HG03175 (cell line): Measurements from ENCODE around the gene ACER2.
"Not testable (repeated sequence)": the region's sequence is repeated elsewhere in the genome, so short reads cannot be mapped to it uniquely, and the experiment has no call there.

Source experiments
- ATAC-seq: cut with Tn5 transposase; IDR thresholded peaks from one replicate; pipeline ENCODE4 v1.9.1; 2021; ENCODE audit warnings: mild to moderate bottlenecking, moderate library complexity; ENCODE audit not compliant: unreplicated experiment

Gene ACER2

DNA sequence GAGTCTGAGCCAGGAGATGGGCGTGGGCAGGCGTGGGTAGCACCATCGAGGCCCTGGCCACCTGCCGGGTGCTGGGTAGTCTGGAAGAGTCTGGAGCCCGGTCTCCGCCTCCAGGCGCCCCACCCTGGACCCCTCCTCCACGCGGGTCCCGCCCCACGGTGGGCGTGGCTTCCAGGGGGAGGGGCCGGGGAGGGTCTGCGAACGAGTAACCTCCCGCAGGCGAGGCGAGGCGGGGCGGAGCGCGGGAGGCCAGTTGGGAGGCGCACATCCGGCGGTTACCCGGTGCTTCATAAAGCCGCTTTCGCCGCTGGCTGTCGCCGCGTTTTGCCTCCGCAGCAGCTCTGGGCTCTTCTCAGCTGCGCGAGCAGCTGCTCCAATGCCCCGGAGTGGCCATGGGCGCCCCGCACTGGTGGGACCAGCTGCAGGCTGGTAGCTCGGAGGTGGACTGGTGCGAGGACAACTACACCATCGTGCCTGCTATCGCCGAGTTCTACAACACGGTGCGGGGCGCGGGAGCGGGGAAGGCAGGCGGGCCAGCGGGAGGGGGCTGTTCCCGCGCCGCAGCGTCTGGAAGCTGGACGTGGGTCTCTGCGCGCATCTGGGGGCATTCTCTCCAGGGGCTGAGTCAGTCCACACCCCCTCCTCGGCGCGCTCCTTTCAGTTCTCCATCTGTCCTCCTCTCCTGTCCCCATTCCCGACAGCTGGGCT lies at the start of gene ACER2:
Gene ACER2 (plus strand): TSS at position 317 of the 708 bp plus-strand sequence. CDS start 76 bp downstream, at position 393.
- peak; percentile 91 for ATAC-seq

DNA sequence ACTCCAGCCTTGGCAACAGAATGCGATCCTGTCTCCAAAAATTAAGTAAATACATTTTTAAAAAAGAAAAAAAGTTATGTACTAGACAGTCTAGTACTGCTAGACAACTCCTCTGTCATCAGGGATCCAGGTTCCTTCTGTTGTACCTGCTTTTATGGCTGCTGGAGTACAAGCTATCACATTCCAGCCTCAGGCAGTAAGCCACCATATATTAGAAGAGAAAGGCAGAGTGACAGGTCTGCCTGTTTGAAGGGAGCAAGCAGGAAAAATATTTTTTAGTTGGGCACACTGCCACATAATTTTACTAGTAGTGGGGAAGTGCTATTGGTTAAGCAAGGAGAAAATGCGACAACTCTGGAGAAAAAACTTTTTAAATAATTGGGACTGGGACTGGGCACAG lies 39.7 kb upstream of the ACER2 start:
- ATAC-seq = no peak

DNA sequence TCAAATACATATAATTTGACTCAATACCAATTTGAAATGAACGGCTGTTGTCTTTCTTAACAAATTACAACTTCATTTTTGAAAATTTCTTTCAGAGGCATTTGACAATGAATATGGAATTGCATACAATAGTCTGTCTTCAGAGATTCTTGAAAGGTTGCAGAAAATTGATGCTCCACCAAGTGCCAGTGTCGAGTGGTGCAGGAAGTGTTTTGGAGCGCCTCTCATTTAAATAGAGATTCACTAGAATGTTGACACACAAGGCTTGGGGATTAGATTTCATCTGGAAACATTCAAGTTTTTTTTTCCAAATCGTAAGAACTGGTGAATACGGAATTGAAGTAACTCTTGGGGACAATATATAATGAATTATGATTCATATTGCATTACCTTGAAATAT lies 36.9 kb upstream of the ACER2 start:
- ATAC-seq = no peak

DNA sequence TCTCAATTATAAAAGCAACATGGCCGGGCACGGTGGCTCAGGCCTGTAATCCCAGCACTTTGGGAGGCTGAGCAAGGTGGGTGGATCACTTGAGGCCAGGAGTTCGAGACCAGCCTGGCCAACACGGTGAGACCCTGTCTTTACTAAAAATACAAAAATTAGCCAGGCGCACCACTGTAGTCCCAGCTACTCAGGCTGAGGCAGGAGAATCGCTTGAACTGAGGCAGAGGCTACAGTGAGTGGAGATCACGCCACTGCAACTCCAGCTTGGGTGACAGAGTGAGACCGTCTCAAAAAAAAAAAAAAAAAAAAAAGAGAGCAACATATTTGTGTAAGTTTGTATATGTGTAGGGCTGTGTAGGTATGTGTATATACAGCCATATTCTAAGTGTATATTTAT lies 36.2 kb upstream of the ACER2 start:
- ATAC-seq = no peak

DNA sequence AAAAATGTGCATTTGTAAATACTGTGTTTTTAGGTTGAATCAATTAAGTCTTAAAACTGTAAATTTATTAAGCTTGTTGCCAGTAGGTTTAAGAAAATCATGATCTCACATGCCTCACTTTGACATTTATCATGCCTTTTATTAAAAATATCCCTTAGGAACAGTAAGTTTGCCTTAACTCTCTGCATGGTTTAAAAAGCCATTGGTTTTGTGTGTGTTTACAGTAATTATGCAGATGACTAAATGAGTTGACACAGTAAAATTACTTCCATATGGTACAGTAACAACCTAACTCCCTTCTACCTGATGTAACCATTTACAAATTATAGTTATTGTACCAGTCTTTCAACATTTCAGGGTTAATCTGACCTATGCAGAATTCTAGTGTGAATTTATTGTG lies 35.3 kb upstream of the ACER2 start:
- no peak for ATAC-seq

DNA sequence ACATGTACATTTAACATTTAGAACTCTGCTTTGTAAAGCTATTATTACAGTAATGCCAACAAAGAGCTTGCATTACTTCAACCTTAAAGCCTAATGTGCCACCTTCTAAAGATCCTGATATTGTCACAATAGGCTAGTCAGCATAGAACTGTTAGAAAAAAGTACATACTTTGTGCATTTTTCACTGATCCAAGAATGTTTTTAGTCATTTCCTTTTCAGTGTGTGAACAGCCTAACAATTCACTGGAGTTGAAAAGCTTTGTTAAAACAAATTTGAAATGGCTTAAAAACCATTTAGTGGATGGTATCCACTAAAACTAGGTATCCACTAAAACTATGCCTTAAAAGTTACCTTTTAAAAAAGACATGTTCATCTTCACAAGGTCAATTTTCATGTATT lies 33.3 kb upstream of the ACER2 start:
- no peak for ATAC-seq

DNA sequence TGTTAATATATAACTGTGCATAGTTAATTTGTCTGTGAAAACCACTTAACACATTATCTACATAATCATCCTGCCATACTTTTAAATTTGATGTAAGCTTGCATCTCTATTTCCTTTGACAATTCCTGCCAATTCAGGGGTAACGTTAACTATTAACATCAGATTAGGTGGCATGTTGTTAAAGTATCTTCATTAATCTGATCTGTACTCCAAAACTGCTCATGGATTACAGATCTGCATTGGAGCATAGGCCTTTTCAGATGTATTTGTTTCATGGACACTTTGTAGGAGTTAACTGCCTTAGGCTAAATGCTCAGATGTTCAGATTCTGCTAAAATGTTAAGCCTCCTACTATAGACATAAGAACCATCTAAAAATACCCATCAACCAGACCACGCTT lies 31.9 kb upstream of the ACER2 start:
- no peak for ATAC-seq

DNA sequence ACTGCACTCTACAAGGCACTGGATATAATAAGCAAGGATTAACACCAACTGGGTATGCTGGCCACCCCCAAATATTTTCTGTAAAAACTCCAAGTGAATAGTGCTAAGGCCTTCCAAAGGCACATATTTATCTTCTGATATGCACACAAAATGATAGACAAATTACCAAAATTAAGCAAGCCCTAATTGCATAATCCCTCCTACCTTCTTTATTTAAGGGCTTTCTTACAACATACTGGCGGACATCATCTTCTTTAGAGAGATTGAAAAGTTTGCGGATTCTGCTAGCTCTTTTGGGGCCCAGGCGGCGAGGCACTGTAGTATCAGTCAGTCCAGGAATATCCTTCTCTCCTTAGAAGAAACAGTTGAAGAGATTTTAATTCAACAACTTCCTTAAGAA lies 30.6 kb upstream of the ACER2 start:
- no peak for ATAC-seq

DNA sequence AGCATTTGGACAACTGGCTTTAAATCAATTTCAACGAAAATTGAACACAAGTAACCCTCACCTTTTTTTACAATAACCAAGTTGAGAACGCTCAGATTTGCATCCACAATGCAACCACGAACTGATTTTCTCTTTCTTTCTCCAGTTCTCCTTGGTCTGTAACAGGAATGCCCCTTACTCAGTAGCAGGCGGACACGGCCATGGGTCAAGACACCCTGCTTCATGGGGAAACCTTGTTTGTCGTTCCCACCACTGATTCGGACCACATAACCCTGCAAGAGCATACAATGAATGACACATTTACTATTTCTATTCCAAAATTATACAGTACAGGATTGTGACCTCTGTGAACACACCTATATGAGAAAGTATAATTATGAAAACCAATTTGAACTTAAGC lies 30.2 kb upstream of the ACER2 start:
- no peak for ATAC-seq

DNA sequence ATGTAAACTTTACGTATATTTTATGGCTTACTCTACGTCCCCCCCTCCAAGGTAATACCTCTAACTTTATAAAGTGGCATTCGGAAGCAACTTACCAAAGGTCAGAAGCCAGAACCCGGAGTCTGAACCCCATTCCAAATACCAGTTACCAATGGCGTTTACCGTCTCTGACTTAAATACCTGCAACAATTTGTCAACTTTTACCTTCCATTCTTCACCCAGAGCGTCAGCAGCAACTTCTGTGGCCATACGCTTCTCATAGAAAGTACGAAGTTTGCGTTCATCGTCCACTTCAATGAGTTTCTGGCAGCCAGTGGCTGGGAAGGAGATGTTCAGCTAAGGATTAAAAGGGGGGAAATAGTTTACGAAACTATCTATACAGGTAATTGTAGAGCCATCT lies 29.5 kb upstream of the ACER2 start:
- no peak for ATAC-seq

DNA sequence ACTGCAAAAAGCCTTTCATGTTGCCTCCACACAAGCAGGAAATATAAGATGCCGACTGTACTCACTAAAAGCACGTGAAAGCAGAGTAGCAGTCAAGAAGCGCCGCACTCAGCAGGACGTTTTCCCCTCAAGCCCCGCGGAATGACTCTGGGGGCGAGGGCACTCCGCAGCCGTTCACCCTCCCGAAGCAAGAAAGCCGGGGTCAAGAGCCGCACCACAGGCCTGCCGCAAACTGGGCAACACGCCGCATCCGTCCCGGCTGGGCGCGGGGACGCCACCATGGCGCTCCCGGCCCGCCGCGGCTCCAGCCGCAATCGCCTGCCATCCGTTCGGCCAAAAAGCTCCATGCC lies 29.1 kb upstream of the ACER2 start:
- peak; percentile 34 for ATAC-seq

DNA sequence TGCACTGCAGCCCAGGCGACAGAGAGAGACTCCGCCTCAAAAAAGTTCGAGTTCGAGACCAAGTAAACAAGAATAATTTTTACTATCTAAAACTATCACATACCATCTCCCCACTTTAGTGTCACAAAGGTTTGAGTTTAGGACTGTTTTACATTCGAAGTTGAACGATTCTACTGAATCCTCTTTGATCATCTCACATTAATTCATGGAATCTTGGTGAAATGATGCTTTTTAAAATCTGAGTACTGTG lies 28.1 kb upstream of the ACER2 start:
- no peak for ATAC-seq

DNA sequence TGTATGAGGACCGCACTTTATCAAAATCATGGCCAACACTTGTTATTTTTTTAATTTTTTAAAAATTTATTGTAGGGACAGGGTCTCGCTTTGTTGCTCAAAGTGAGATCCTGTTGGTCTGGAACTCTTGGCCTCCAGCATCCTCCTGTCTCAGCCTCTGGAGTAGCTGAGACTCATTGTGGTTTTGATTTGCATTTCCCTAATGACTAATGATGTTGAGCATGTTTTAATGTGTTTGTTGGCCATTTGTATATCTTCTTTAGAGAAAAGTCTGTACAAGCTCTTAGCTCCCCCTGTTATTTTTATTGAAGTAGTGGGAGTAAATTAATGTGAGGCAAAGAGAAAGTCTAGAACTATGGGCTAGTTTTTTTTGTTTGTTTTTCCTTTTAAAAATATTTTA lies 27.2 kb upstream of the ACER2 start:
- ATAC-seq = no peak

DNA sequence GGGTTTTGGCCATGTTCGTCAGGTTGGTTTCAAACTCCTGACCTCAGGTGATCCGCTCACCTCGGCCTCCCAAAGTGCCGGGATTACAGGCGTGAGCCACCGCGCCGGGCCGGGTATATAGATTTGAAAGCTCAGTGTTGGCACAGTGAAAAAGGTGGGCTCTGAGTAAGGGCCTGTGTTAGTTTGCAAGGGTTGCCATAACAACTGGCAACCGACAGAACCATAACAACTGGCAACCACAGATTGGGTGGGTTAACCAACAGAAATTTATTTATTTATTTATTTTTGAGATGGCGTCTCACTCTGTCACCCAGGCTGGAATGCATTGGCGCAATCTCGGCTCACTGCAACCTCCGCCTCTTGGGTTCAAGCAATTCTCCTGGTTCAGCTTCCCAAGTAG lies 23.6 kb upstream of the ACER2 start:
- not testable (repeated sequence) for ATAC-seq

DNA sequence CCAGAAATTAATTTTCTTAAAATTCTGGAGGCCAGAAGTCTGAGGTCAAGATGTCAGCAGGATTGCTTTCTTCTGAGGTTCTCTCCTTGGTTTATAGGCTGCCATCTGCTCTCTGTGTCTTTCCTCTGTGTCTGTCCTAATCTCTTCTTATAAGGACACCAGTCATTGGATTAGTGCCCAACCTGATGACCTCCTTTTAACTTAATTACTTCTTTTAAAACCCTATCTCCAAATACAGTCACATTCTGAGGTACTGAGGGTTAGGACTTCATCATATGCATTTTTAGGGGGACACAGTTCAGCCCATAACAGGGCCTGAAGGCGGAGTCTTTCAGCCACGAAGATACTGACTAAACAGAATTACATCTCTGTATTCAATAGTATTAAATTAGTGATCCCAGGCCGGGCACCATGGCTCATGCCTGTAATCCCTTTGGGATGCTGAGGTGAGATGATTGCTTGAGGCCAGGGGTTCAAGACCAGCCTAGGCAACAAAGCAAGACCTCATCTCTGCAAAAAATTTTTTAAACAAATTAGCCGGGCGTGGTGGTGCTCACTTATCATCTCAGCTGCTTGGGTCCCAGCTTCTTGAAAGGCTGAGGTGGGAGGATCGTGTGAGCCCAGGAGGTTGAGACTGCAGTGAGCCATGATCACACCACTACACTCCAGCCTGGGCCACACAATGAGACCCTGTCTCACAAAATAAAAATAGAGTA lies 22.9 kb upstream of the ACER2 start:
- ATAC-seq = no peak

DNA sequence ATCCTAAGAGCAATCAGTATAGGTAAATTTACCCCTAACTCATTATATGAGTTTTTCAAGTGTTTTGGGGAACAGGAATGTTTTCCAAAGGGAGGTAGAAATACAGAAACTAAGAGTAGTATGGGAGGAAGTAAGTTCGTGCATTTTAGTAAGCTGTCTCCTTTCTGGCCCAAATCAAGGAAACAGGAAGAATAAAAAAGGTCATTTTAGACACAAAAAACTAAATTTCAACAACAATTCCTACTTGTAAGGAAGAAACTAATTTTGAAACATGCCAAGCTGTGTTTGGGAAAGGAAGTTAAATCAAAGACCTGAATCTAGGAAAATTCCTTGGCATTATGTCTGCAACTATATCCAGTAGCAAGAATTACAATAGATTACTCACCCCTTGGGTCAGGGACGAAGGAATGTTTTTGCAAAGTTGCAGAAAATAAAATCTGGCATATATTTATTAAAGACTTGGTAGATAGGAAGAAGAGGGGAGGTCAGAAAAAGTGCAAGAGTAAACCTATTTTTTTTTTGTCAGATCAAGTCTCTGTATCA lies 22.2 kb upstream of the ACER2 start:
- ATAC-seq = no peak

DNA sequence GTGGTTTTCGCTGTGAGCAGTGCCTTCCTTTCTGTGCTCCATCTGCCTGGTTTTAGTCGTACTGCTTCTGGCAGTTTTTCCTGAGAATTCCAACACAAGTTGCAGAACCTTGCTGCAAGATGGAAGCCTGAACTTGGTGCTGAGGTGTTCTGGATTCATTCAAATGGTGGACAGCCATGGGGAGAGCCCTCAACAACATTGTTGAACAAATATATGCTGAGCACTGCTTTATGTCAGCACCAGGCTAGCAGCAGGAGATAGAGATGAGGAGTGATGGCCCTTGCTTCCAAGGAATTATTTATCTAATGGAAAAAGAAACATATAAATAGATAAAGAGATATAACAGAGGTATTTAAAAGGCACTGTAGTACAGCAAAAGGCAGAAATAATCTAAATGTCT lies 21.5 kb upstream of the ACER2 start:
- ATAC-seq = no peak

DNA sequence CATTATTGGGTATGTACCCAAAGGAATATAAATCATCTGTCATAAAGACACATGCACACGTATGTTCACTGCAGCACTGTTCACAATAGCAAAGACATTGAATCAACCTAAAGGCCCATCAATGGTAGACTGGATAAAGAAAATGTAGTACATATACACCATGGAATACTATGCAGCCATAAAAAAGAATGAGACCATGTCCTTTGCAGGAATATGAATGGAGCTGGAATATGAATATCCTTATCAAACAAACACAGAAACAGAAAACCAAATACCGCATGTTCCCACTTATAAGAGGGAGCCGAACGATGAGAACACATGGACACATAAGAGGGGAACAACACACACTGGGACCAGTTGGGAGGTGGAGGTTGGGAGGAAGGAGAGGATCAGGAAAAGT lies 19.3 kb upstream of the ACER2 start:
- not testable (repeated sequence) for ATAC-seq

DNA sequence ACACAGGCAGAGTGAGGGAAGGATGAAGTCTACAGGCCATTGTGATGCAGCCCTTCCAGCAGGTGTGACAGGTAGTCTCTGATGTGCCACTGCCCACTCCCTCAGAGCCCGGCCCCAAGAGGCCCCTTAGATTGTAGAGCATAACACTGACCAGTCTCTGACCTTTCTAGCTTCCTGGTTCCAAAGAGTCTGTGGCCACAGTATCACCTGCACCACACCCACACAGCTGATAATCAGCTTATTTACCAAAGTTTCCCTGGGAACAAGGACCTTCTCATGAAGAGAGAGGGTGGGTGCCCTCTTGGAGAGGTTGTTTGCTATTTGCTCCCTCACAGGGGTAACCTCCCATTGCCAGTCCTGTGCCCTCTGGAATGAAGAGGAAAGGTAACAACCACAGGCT lies 11.0 kb upstream of the ACER2 start:
- ATAC-seq = no peak

DNA sequence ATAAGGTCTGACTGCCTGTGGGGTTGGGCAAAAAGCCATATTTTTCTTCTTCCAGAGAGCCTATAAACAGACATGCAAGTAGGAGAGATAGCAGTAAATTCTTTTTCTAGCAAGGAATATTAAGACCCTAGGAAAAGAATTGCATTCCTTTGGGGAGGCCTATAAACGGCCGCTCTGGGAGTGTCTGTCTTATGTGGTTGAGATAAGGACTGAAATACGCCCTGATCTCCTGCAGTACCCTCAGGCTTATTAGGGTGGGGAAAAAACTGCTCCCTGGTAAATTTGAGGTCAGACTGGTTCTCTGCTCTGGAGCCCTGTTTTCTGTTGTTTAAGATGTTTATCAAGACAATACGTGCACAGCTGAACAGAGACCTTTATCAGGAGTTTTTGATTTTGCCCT lies 5.6 kb upstream of the ACER2 start:
- not testable (repeated sequence) for ATAC-seq

DNA sequence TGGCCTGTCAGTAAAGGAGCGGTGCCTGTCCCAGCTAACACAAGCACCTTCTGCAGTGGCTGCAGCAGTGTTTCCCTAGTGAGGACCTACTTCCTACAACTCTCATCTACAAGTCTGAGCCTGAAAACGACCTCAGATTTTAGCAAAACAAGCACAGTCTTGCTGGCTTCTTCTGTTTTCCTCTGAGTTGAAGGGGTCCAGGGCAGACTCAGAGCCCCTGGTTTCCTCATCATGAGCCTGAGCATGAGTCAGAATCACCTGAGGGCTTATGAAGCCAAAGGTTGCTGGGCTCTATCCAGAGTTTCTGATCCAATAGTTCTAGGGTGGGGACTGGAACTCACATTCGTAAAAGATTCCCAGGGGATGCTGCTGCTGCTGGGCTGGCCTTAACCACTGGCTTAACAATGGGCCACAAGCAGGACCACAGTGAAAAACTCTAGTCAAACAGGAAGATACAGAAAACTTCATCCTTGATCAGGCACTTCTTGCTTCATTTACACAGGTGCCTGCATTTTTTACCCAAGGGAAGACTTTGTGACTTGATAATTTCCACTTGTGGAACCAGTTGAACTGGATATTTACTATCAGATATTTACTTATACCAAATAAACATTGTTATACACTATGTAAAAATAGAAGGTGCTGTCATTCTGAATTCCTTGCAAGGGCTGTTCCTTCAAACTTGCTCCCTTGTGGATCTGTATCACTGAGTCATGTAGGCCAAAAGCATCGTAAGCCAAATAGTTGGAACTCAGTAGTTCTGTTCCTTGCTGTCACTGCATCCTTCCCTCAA lies 4.3 kb upstream of the ACER2 start:
- no peak for ATAC-seq

DNA sequence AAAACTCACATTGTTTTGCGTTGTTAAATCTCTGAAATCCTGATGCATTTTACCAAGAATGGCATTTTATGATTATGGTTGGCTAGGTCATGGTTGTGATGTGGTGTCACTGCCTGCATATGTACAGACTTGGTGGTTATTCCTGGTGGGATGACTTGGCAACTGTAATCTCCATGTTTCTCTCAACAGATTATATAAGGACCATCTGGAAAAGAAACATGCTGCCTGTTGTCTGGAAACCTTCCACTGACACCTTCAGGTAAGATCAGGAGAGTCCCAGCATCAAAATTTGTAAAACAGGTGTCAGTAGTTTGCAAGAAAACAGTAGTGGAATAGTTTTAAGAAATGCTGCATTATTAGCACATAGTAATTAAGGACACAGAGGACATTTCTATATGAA lies 3.0 kb upstream of the ACER2 start:
- no peak for ATAC-seq
